Heart right ventricle (tissue), 16 donors: ENCODE results near the gene EDN2. TPM values are rescaled to one million over a fixed set of nuclear protein-coding genes. Genes with fewer than 3 reads are reported as not detected.

Experiments
- ATAC-seq, 8 donors: fragments of 200-7000 bp; cut with Tn5 transposase; one replicate each; pipeline ENCODE4 v1.9.1; 2020; ENCODE audit warnings: mild to moderate bottlenecking in 8 of 8, moderate library complexity in 8 of 8, moderate number of reproducible peaks in 1 of 8
- DNase-seq, 2 donors: peaks; one replicate each; pipeline ENCODE4 v3.0.0-alpha.2; 2020
- H3K27ac ChIP-seq, 10 donors: fragments of 200-600 bp; sonication (generic) in 2 of 10; one replicate each; pipeline versions ENCODE4 v1.5.0 to v1.8.0; 2020 to 2022; ENCODE audit warnings: mild to moderate bottlenecking in 3 of 10
- H3K27me3 ChIP-seq, 7 donors: fragments of 200-600 bp; one replicate each; pipeline ENCODE4 v1.8.0; 2021 to 2022; ENCODE audit warnings: mild to moderate bottlenecking in 2 of 7
- H3K36me3 ChIP-seq, 9 donors: fragments of 200-600 bp; sonication (generic) in 1 of 9; one replicate each; pipeline versions ENCODE4 v1.5.0 to v1.8.0; 2020 to 2022; ENCODE audit warnings: mild to moderate bottlenecking in 2 of 9
- H3K4me1 ChIP-seq, 9 donors: fragments of 200-600 bp; sonication (generic) in 1 of 9; one replicate each; pipeline versions ENCODE4 v1.5.0 to v1.8.0; 2020 to 2022; ENCODE audit warnings: mild to moderate bottlenecking in 4 of 9
- H3K4me3 ChIP-seq, 10 donors: fragments of 200-600 bp; sonication (generic) in 2 of 10; one replicate each; pipeline versions ENCODE4 v1.5.0 to v1.8.0; 2020 to 2022; ENCODE audit warnings: mild to moderate bottlenecking in 7 of 10, moderate library complexity in 2 of 10
- H3K9me3 ChIP-seq, 11 donors: fragments of 200-600 bp in 10 of 11; sonication (generic) in 2 of 11; one replicate each; pipeline versions ENCODE4 v1.5.0 to v1.8.0; 2013 to 2022; ENCODE audit warnings: mild to moderate bottlenecking in 2 of 11, control low read depth in 1 of 11, moderate library complexity in 1 of 11
- WGBS, 2 donors: extraction: QIAGEN DNeasy Blood & Tissue Kit; methylation state at CpG; one replicate each; pipeline ENCODE4 v1.1.7; 2013; ENCODE audit warnings: inconsistent platforms in 1 of 2; 5-methylcytosine and 5-hydroxymethylcytosine counted together
- intact Hi-C, 10 donors: fragments of 100-400 bp; cut with DNase I; formaldehyde crosslinking; loops; one replicate each; pipeline versions ENCODE4 v1.11.1 to v1.14.2; 2022
- polyA plus RNA-seq, 2 donors: library from polyadenylated mRNA; stranded (reverse); fragments of 200-250 nt; gene quantifications; one replicate each; pipeline ENCODE4 v1.2.3, GENCODE V29; 2013
- total RNA-seq, 10 donors: library from RNA; stranded (reverse); fragmentation: NEBNext Ultra II Directional in 3 of 10; extraction: Animal tissue kit (Norgen Biotek cat#: 25700) in 3 of 10; gene quantifications; one replicate each; pipeline versions ENCODE4 v1.2.1 to v1.2.4, GENCODE V29; 2021 to 2023
- TF ChIP-seq, protein P1 (sequence below), 9 donors: fragments of 200-600 bp; sonication (generic) in 2 of 9; IDR thresholded peaks; one replicate each; pipeline versions ENCODE4 v1.5.0 to v1.8.0; 2021 to 2022; ENCODE audit warnings: antibody characterized with exemption in 9 of 9, mild to moderate bottlenecking in 5 of 9, moderate library complexity in 1 of 9
- donor health status: Arrhythmogenic right ventricular cardiomyopathy.
- donor health status: ischemic (EF 13 %, LVEDD 7.1; RV severe dilation, severe dysfunction).
- donor health status: healthy with polysubstance abuse.
- donor health status: DM: no; HTN: yes; CAD: no.
- donor health status: DM: no; HTN: no; CAD: no.
- donor health status: ischemic (EF 25% LVEDD 6.9; RV normal size, moderate dysfunction).
- donor health status: ischemic (EF 25% LVEDD 5.7; RV mildly dilated, moderate dysfunction).
- donor health status: healthy.
- donor health status: DM: yes; HTN: yes; CAD: no.
- donor health status: Ischemic cardiomyopathy.
- donor health status: ischemic (EF 35%, LVEDD 5.7; RV mildly dilated, moderate dysfunction).
- donor health status: nonischemic (EF 11% LVEDD 7.7; RV severe dilation, severe dysfunction).
- donor health status: DM: yes; HTN: yes; CAD: no.
- donor health status: PGD.
- donor health status: ischemic (EF 29% LVEDD 5.4; RV normal size, mild dysfunction).
- donor health status: nonischemic (EF 23%, LVEDD 6.1; RV moderate dilation, normal function).

EDN2 gene
- total and polyA plus RNA-seq, 12 donors, result 0.30 to 8.5 (median 1.0) TPM; not detected in 5

DNA sequence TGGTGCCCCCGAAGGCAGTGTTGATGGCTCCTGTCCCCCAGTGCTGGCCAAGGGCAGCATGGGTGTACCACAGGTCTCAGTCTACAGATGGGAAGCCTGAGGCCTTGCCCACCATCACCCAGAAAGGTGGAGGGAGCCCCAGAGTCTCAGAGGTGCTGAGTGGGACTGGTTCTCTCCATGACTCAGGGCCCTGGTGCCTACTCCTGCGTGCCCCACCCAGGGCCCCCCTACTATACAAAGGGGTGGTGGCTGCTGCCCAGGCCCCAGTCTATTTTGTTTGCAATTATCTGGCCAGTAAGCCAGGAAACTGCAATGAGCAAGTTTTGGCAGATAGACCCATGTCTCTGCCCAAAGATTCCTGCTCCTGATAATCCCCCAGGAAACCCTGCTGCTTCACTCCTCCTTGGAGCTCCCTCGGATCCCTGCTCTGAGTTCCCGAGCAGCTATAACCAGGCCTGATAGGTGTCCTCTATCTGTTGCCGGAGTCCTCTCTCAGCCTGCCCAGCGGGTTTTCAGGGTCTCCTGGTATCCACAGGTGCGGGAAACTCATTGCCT is 41.7 kb downstream of the EDN2 start:
- no peak overlapping the region for H3K27ac ChIP-seq
- intact Hi-C loops, result no loop called here
- ATAC-seq, result peak in 3 of 8 donors; percentile 14 to 29 (median 28)

DNA sequence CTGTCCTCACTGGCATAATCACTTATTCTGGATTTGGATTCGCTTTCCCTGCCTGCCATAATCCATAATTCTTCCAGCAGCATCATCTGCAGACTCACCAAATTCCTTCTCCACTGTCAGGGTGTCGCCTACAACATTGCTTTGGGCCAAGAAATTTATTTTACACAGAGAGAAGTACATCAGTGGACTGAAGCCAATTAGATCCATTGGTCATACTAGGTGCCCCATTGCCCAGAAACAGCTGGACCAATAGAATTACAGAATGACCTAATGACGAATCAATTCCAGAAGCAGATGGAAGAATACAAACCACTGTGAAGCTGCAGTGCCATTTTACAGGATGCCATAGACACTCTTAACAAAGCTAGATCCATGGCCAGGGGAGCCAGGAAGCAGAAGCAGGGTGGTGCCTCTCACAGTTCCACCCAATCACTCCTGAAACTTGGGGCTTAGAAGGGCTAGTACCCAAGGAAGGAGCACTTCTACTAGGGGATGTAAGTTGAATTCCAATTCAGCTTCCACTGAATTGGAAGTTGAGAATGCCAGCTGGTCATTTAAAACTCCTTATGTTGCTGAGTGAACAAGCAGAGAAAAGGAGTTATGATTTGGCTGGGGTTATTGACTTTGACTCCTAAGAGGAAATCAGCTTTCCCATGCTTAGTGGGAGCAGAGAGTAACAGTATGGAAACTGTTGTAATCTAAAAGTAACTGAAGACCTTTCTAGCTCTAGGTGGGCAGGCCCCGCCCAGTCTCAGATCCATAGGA is 44.0 kb downstream of the EDN2 start:
- intact Hi-C loops, result no loop called here
- peaks cover 0 to 23% (median 3%) of the 10 kb centered on the region in 9 donors for H3K4me1 ChIP-seq
- DNase-seq (no peak), ATAC-seq (no peak)
- TF ChIP-seq, protein P1, sequence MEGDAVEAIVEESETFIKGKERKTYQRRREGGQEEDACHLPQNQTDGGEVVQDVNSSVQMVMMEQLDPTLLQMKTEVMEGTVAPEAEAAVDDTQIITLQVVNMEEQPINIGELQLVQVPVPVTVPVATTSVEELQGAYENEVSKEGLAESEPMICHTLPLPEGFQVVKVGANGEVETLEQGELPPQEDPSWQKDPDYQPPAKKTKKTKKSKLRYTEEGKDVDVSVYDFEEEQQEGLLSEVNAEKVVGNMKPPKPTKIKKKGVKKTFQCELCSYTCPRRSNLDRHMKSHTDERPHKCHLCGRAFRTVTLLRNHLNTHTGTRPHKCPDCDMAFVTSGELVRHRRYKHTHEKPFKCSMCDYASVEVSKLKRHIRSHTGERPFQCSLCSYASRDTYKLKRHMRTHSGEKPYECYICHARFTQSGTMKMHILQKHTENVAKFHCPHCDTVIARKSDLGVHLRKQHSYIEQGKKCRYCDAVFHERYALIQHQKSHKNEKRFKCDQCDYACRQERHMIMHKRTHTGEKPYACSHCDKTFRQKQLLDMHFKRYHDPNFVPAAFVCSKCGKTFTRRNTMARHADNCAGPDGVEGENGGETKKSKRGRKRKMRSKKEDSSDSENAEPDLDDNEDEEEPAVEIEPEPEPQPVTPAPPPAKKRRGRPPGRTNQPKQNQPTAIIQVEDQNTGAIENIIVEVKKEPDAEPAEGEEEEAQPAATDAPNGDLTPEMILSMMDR (IDR thresholded peaks at IDR 0.05), result no peak
- no peak overlapping the region for H3K4me3 ChIP-seq
- no peak overlapping the region for H3K27ac ChIP-seq
- H3K27me3 ChIP-seq, result peaks cover 0 to 14% (median 4%) of the 10 kb centered on the region in 7 donors
- 92 to 96% methylated on average over 4 of the region's 4 CpGs for WGBS, 2 donors
- H3K9me3 ChIP-seq, result peaks cover 0 to 13% (median 0%) of the 10 kb centered on the region in 11 donors
- no peaks in the 10 kb centered on the region for H3K36me3 ChIP-seq

More for the DNA sequence above, 41.7 kb downstream of the EDN2 start:
- Histone ChIP-seq H3K27me3 (peaks cover 0 to under 1% (median 0%) of the 10 kb centered on the region in 7 donors), H3K4me1 (peaks cover 0 to 15% (median 0%) of the 10 kb centered on the region in 9 donors), H3K9me3 (peaks cover 0 to 13% (median 0%) of the 10 kb centered on the region in 11 donors), H3K36me3 (no peaks in the 10 kb centered on the region), H3K4me3 (no peak overlapping the region)
- TF ChIP-seq, protein P1 (IDR thresholded peaks at IDR 0.05), result no peak
- 66 to 72% methylated on average over 7 of the region's 7 CpGs for WGBS, 2 donors
- no peak for DNase-seq

DNA sequence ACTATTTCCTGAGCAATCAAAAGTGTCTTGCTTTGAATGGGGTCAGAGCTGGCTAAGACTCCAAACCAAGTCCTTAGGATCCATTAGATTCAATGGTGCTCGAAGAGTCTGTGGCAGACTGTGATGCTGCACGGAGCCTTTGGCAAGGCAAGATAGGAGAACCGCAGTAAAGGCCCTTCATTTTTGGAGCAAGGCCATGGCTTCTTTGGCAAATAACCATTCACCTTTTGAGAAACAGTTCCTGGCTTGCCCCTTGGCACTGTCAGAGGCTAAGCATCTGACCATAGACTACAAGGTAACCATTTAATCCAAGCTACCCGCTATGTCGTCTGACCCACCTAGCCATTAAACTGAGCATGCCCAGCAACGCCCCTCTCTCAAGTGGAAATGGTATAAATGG is 45.2 kb downstream of the EDN2 start:
- Histone ChIP-seq H3K27me3 (peaks cover 0 to 18% (median 6%) of the 10 kb centered on the region in 7 donors), H3K27ac (no peak overlapping the region), H3K9me3 (peaks cover 0 to 5% (median 0%) of the 10 kb centered on the region in 11 donors), H3K4me1 (peaks cover 0 to 15% (median 4%) of the 10 kb centered on the region in 9 donors), H3K36me3 (no peaks in the 10 kb centered on the region), H3K4me3 (no peak overlapping the region)
- TF ChIP-seq, protein P1 (IDR thresholded peaks at IDR 0.05), result no peak
- intact Hi-C loops, result loop anchor here in 1 of 10 donors (10.0 kb wide), 1 partner anchor 56 kb away; no protein-coding TSS in a partner anchor
- WGBS, 2 donors, result 53 to 59% methylated on average over 6 of the region's 6 CpGs
- DNase-seq (no peak), ATAC-seq (peak in 1 of 8 donors; percentile 9)

DNA sequence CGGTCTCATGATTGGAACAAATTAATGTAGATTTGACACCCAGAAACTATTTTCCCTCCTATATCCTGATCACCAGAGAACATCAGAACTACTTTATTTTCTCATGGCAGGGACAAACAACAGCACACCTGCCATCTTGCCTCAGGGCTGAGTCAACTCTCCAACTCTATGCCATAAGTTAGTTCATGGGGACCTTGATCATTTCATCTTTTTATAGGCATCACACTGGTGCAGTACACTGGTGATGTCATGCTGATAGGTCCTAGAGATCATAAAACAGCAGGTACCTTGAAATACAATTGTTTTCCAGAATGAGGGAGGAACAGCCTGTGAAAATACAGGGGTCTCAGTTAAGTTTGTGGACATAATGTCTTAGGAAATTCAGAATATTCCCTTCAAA is 45.8 kb downstream of the EDN2 start:
- Histone ChIP-seq H3K27ac (no peak overlapping the region), H3K4me3 (no peak overlapping the region), H3K4me1 (peaks cover 0 to 15% (median 4%) of the 10 kb centered on the region in 9 donors), H3K36me3 (no peaks in the 10 kb centered on the region), H3K27me3 (peaks cover 0 to 18% (median 6%) of the 10 kb centered on the region in 7 donors), H3K9me3 (no peaks in the 10 kb centered on the region)
- TF ChIP-seq, protein P1 (IDR thresholded peaks at IDR 0.05), result no peak
- DNase-seq (no peak), ATAC-seq (no peak)
- 94 to 95% methylated on average over 1 of the region's 1 CpG for WGBS, 2 donors
- intact Hi-C loops, result loop anchor here in 1 of 10 donors (10.0 kb wide), 1 partner anchor 56 kb away; no protein-coding TSS in a partner anchor
